ENCODE data around the gene JPH2. TPM values are rescaled to one million over a fixed set of nuclear protein-coding genes. Genes with fewer than 3 reads are reported as not detected.

JPH2 gene
- total RNA-seq, 1 donor from 2014 or later: 151 TPM

GRCh38 chr20:44083220-44083933, 103.6 kb downstream of the JPH2 start:
- peak; percentile 78 for DNase-seq
- peak overlapping the region; percentile 76 for H3K27ac ChIP-seq (replicated peaks)
- peaks cover 30% of the 10 kb centered on the region for H3K4me1 ChIP-seq
- no peaks in the 10 kb centered on the region for H3K36me3 ChIP-seq
- TF ChIP-seq CTCF (IDR thresholded peaks at IDR 0.05; ENCODE audit: borderline replicate concordance): no peak
- intact Hi-C loops (cut with micrococcal nuclease): loop anchor here (5.0 kb wide), 1 partner anchor 331 kb away; no protein-coding TSS in a partner anchor
- peaks cover 8% of the 10 kb centered on the region for H3K27me3 ChIP-seq (ENCODE audit: low read depth)
- no peak overlapping the region for H3K4me3 ChIP-seq
- H3K9me3 ChIP-seq (replicated peaks): no peaks in the 10 kb centered on the region

- intact Hi-C loops (cut with micrococcal nuclease): loop anchor here (5.0 kb wide), 1 partner anchor 330 kb away; no protein-coding TSS in a partner anchor
These were observed 105.1 kb downstream of the JPH2 start for GRCh38 chr20:44081888-44082287.

GRCh38 chr20:44081476-44081875, 105.5 kb downstream of the JPH2 start:
- Histone ChIP-seq H3K27me3 (ENCODE audit: low read depth) (no peaks in the 10 kb centered on the region), H3K27ac (replicated peaks) (no peak overlapping the region), H3K4me3 (no peak overlapping the region), H3K4me1 (peaks cover 24% of the 10 kb centered on the region), H3K9me3 (replicated peaks) (no peaks in the 10 kb centered on the region), H3K36me3 (no peaks in the 10 kb centered on the region)
- TF ChIP-seq CTCF (IDR thresholded peaks at IDR 0.05; ENCODE audit: borderline replicate concordance): no peak
- no peak for DNase-seq
- intact Hi-C loops (cut with micrococcal nuclease): loop anchor here (5.0 kb wide), 1 partner anchor 329 kb away; no protein-coding TSS in a partner anchor

More at GRCh38 chr20:44081888-44082287, 105.1 kb downstream of the JPH2 start:
- no peak for TF ChIP-seq CTCF (IDR thresholded peaks at IDR 0.05; ENCODE audit: borderline replicate concordance)
- no peak overlapping the region for H3K4me3 ChIP-seq
- no peak for DNase-seq
- H3K27ac ChIP-seq (replicated peaks): no peak overlapping the region
- peaks cover 24% of the 10 kb centered on the region for H3K4me1 ChIP-seq
- H3K9me3 ChIP-seq (replicated peaks): no peaks in the 10 kb centered on the region
- H3K27me3 ChIP-seq (ENCODE audit: low read depth): no peaks in the 10 kb centered on the region
- H3K36me3 ChIP-seq: no peaks in the 10 kb centered on the region

- Histone ChIP-seq H3K27ac (replicated peaks) (peak overlapping the region; percentile 0), H3K27me3 (ENCODE audit: low read depth) (no peaks in the 10 kb centered on the region), H3K9me3 (replicated peaks) (no peaks in the 10 kb centered on the region), H3K36me3 (no peaks in the 10 kb centered on the region), H3K4me1 (peaks cover 24% of the 10 kb centered on the region), H3K4me3 (no peak overlapping the region)
- intact Hi-C loops (cut with micrococcal nuclease): loop anchor here (5.0 kb wide), 1 partner anchor 328 kb away; no protein-coding TSS in a partner anchor
- TF ChIP-seq CTCF (IDR thresholded peaks at IDR 0.05; ENCODE audit: borderline replicate concordance): peak; percentile 100
- peak; percentile 60 for DNase-seq
These were observed 106.2 kb downstream of the JPH2 start for GRCh38 chr20:44080646-44081267.

GRCh38 chr20:44080064-44080463, 106.9 kb downstream of the JPH2 start:
- TF ChIP-seq CTCF (IDR thresholded peaks at IDR 0.05; ENCODE audit: borderline replicate concordance): no peak
- H3K27me3 ChIP-seq (ENCODE audit: low read depth): no peaks in the 10 kb centered on the region
- no peaks in the 10 kb centered on the region for H3K36me3 ChIP-seq
- no peak for DNase-seq
- H3K4me1 ChIP-seq: peaks cover 25% of the 10 kb centered on the region
- intact Hi-C loops (cut with micrococcal nuclease): loop anchor here (5.0 kb wide), 1 partner anchor 328 kb away; no protein-coding TSS in a partner anchor
- no peaks in the 10 kb centered on the region for H3K9me3 ChIP-seq (replicated peaks)
- no peak overlapping the region for H3K4me3 ChIP-seq
- peak overlapping the region; percentile 0 for H3K27ac ChIP-seq (replicated peaks)
